ENCODE results near the gene DBX1.
"Not testable (repeated sequence)": the region's sequence is repeated elsewhere in the genome, so short reads cannot be mapped to it uniquely, and the experiment has no call there.

DBX1 gene

GRCh38 chr11:20161230-20161918 lies 1.1 kb upstream of the DBX1 start:
- no peak for DNase-seq (ENCODE audit: low read depth)

GRCh38 chr11:20159466-20160381 lies 551 bp downstream of the DBX1 start:
- no peak for DNase-seq (ENCODE audit: low read depth)

GRCh38 chr11:20158597-20159257 lies 1.5 kb downstream of the DBX1 start:
- no peak for DNase-seq (ENCODE audit: low read depth)

GRCh38 chr11:20157728-20158127 lies 2.5 kb downstream of the DBX1 start:
- no peak for DNase-seq (ENCODE audit: low read depth)

GRCh38 chr11:20156876-20157613 lies 3.2 kb downstream of the DBX1 start:
- DNase-seq (ENCODE audit: low read depth): no peak

- DNase-seq (ENCODE audit: low read depth): no peak
These were observed 3.9 kb downstream of the DBX1 start for GRCh38 chr11:20156280-20156875.

GRCh38 chr11:20155683-20156279 lies 4.5 kb downstream of the DBX1 start:
- no peak for DNase-seq (ENCODE audit: low read depth)

GRCh38 chr11:20154381-20154780 lies 5.9 kb downstream of the DBX1 start:
- DNase-seq (ENCODE audit: low read depth): no peak

GRCh38 chr11:20138707-20139106 lies 21.6 kb downstream of the DBX1 start:
- no peak for DNase-seq (ENCODE audit: low read depth)

GRCh38 chr11:20137637-20138036 lies 22.6 kb downstream of the DBX1 start:
- DNase-seq (ENCODE audit: low read depth): no peak

- DNase-seq (ENCODE audit: low read depth): no peak
These were observed 25.1 kb downstream of the DBX1 start for GRCh38 chr11:20134991-20135736.

- DNase-seq (ENCODE audit: low read depth): no peak
These were observed 27.6 kb downstream of the DBX1 start for GRCh38 chr11:20132667-20133039.

GRCh38 chr11:20131788-20132666 lies 28.2 kb downstream of the DBX1 start:
- no peak for DNase-seq (ENCODE audit: low read depth)

- DNase-seq (ENCODE audit: low read depth): no peak
These were observed 30.6 kb downstream of the DBX1 start for GRCh38 chr11:20129665-20130064.

- DNase-seq (ENCODE audit: low read depth): not testable (repeated sequence)
These were observed 31.8 kb downstream of the DBX1 start for GRCh38 chr11:20128528-20128825.

- DNase-seq (ENCODE audit: low read depth): peak; percentile 51
These were observed 32.4 kb downstream of the DBX1 start for GRCh38 chr11:20127671-20128527.

- no peak for DNase-seq (ENCODE audit: low read depth)
These were observed 33.6 kb downstream of the DBX1 start for GRCh38 chr11:20126724-20127123.

GRCh38 chr11:20125927-20126326 lies 34.3 kb downstream of the DBX1 start:
- no peak for DNase-seq (ENCODE audit: low read depth)

- no peak for DNase-seq (ENCODE audit: low read depth)
These were observed 38.1 kb downstream of the DBX1 start for GRCh38 chr11:20122131-20122530.
